Measurements from ENCODE around the gene FXYD6. TPM values are rescaled to one million over a fixed set of nuclear protein-coding genes. Genes with fewer than 3 reads are reported as not detected.

FXYD6 gene
- total and polyA plus RNA-seq, 9 of the 15 experiments (the other 6 are each of a cell fraction or from before 2014, with no cell fraction given), result 0.07 to 0.35 TPM; not detected in 7

- 0% methylated on average over 5 of the region's 5 CpGs for WGBS (ENCODE audit: insufficient coverage, low coverage, missing lambda C conversion rate)
- peaks cover 22 to 75% of the 10 kb centered on the region in 2 experiments; a peak in 3 of 5 replicates for H3K27me3 ChIP-seq (ENCODE audit: control insufficient read depth in 2 of 2, insufficient read depth in 2 of 2, low read length in 2 of 2)
- no peaks in the 10 kb centered on the region for H3K79me2 ChIP-seq (ENCODE audit: control insufficient read depth, insufficient read depth, low read length)
- BruUV-seq (replicated peaks), result no TSS peak
- H2AFZ ChIP-seq (ENCODE audit: low read depth, low read length), result no peak overlapping the region
- no peak for ATAC-seq
- no peak overlapping the region for H3K9ac ChIP-seq (ENCODE audit: insufficient read depth in 1 of 2, low read depth in 2 of 2, low read length in 2 of 2)
- in situ Hi-C loops (cut with MboI) (no loop called here), intact Hi-C loops (cut with micrococcal nuclease) (no loop called here)
- 0 out of 2 replicates have a peak, but pooled peaks cover 6% of the 10 kb centered on the region for H4K20me1 ChIP-seq (replicated peaks; ENCODE audit: control insufficient read depth, insufficient read depth, low read length)
- H3K27ac ChIP-seq (ENCODE audit: extremely low read depth, low read depth, low read length), result no peak overlapping the region
- H3K36me3 ChIP-seq (ENCODE audit: control insufficient read depth, insufficient read depth, low read length), result no peaks in the 10 kb centered on the region
- H3K4me1 ChIP-seq (replicated peaks in 1 of 2; ENCODE audit: control insufficient read depth in 2 of 2, insufficient read depth in 2 of 2, low read length in 2 of 2), result peaks cover 0 to 6% of the 10 kb centered on the region in 2 experiments; a peak in 1 of 5 replicates
- H3K9me1 ChIP-seq (ENCODE audit: control insufficient read depth, insufficient read depth, low read length), result no peaks in the 10 kb centered on the region
- no peak for DNase-seq (ENCODE audit: extremely low read depth in 1 of 4, low spot score in 3 of 4)
- H3K4me2 ChIP-seq (ENCODE audit: insufficient read depth, low read length), result no peak overlapping the region
- no peaks in the 10 kb centered on the region for H3K9me3 ChIP-seq (replicated peaks; ENCODE audit: control insufficient read depth, insufficient read depth, low read depth, low read length)
- no peak overlapping the region for H3K4me3 ChIP-seq
- POLR2A ChIA-PET, result interaction anchor here (0.5 to 1.4 kb wide), 3 partner anchors 10 to 161 kb away, joined by 3 to 5 read pairs (median 3); no protein-coding TSS in a partner anchor
- CTCF ChIA-PET (ENCODE audit: low intra/inter-chr PET ratio), result no interaction called here
- TF ChIP-seq PTRF (tag; IDR thresholded peaks at IDR 0.05), result no peak
- TF ChIP-seq MIER1 (IDR thresholded peaks at IDR 0.05; ENCODE audit: low read depth), result no peak
- TF ChIP-seq GABPB1 (CRISPR knock-in tag; IDR thresholded peaks at IDR 0.05), result no peak
- TF ChIP-seq RNF2 (IDR thresholded peaks at IDR 0.05), result no peak
- no peak for TF ChIP-seq ZNF444 (CRISPR knock-in tag; IDR thresholded peaks at IDR 0.05)
- no peak for TF ChIP-seq POLR2B (IDR thresholded peaks at IDR 0.05; ENCODE audit: low read depth, partially characterized antibody)
- TF ChIP-seq TRIM25 (IDR thresholded peaks at IDR 0.05; ENCODE audit: borderline replicate concordance), result no peak
- no peak for TF ChIP-seq KAT7 (CRISPR knock-in tag; IDR thresholded peaks at IDR 0.05; ENCODE audit: borderline replicate concordance)
- no peak for TF ChIP-seq BRF1 (IDR thresholded peaks at IDR 0.05; ENCODE audit: borderline replicate concordance, extremely low read depth, insufficient read length)
- FAIRE-seq, result no peak
These were observed 41.2 kb upstream of the FXYD6 start for GRCh38 chr11:117917591-117918151.

All from K562 (cell line).